Activated T-cell treated with anti-CD3 and anti-CD28 coated beads, Interleukin-2, amount 50 U/mL, for 24 hours (primary cell): ENCODE data around the gene SERINC3.
"Not testable (repeated sequence)": the region's sequence is repeated elsewhere in the genome, so short reads cannot be mapped to it uniquely, and the experiment has no call there.

ENCODE experiments used
- DNase-seq: peaks from one replicate; pipeline ENCODE4 v3.0.0-alpha.2; 2020
- H3K27ac Mint-ChIP-seq: 2 replicates; pipeline ENCODE4 v1.8.0; 2020; ENCODE audit warnings: mild to moderate bottlenecking, mixed read lengths
- H3K27me3 Mint-ChIP-seq: 2 replicates; pipeline ENCODE4 v1.8.0; 2020; ENCODE audit warnings: mixed read lengths
- H3K36me3 Mint-ChIP-seq: 2 replicates; pipeline ENCODE4 v1.8.0; 2020; ENCODE audit warnings: low read depth, mixed read lengths
- H3K4me1 Mint-ChIP-seq: 2 replicates; pipeline ENCODE4 v1.8.0; 2020; ENCODE audit warnings: low read depth, mixed read lengths
- H3K4me3 Mint-ChIP-seq: 2 replicates; pipeline ENCODE4 v1.8.0; 2020; ENCODE audit warnings: mild to moderate bottlenecking, moderate library complexity, mixed read lengths
- H3K9me3 Mint-ChIP-seq: 2 replicates; pipeline ENCODE4 v1.8.0; 2020; ENCODE audit warnings: mixed read lengths

The SERINC3 gene

GRCh38 chr20:44472283-44472682 is 49.6 kb downstream of the SERINC3 start:
- H3K9me3 Mint-ChIP-seq, H3K4me3 Mint-ChIP-seq, H3K27ac Mint-ChIP-seq: not testable (repeated sequence)

GRCh38 chr20:44471481-44471882 is 50.4 kb downstream of the SERINC3 start:
- no peak for DNase-seq
- Mint-ChIP-seq H3K27ac (no peak overlapping the region), H3K27me3 (no peaks in the 10 kb centered on the region), H3K4me1 (peaks cover 13% of the 10 kb centered on the region), H3K4me3 (no peak overlapping the region), H3K36me3 (peaks cover 8% of the 10 kb centered on the region), H3K9me3 (no peaks in the 10 kb centered on the region)

More at GRCh38 chr20:44472283-44472682, 49.6 kb downstream of the SERINC3 start:
- not testable (repeated sequence) for DNase-seq, H3K27me3 Mint-ChIP-seq, H3K36me3 Mint-ChIP-seq
- peaks cover 21% of the 10 kb centered on the region for H3K4me1 Mint-ChIP-seq

- no peak overlapping the region for H3K27ac Mint-ChIP-seq
- H3K4me1 Mint-ChIP-seq: peaks cover 6% of the 10 kb centered on the region
- no peak for DNase-seq
- H3K4me3 Mint-ChIP-seq: no peak overlapping the region
- no peaks in the 10 kb centered on the region for H3K36me3 Mint-ChIP-seq
- H3K27me3 Mint-ChIP-seq: no peaks in the 10 kb centered on the region
- no peaks in the 10 kb centered on the region for H3K9me3 Mint-ChIP-seq
These were observed 51.5 kb downstream of the SERINC3 start for GRCh38 chr20:44470327-44470726.

- no peaks in the 10 kb centered on the region for H3K4me1 Mint-ChIP-seq
- H3K36me3 Mint-ChIP-seq: no peaks in the 10 kb centered on the region
- H3K27ac Mint-ChIP-seq: no peak overlapping the region
- DNase-seq: no peak
- no peak overlapping the region for H3K4me3 Mint-ChIP-seq
- H3K9me3 Mint-ChIP-seq: no peaks in the 10 kb centered on the region
- no peaks in the 10 kb centered on the region for H3K27me3 Mint-ChIP-seq
These were observed 53.7 kb downstream of the SERINC3 start for GRCh38 chr20:44468044-44468782.

- Mint-ChIP-seq H3K9me3 (no peaks in the 10 kb centered on the region), H3K36me3 (no peaks in the 10 kb centered on the region), H3K4me1 (no peaks in the 10 kb centered on the region), H3K27me3 (no peaks in the 10 kb centered on the region), H3K27ac (no peak overlapping the region), H3K4me3 (no peak overlapping the region)
- no peak for DNase-seq
These were observed 54.5 kb downstream of the SERINC3 start for GRCh38 chr20:44467289-44467883.

GRCh38 chr20:44465001-44465560 is 56.8 kb downstream of the SERINC3 start:
- H3K27ac Mint-ChIP-seq: no peak overlapping the region
- no peaks in the 10 kb centered on the region for H3K27me3 Mint-ChIP-seq
- H3K36me3 Mint-ChIP-seq: no peaks in the 10 kb centered on the region
- H3K4me3 Mint-ChIP-seq: no peak overlapping the region
- H3K4me1 Mint-ChIP-seq: no peaks in the 10 kb centered on the region
- DNase-seq: no peak
- no peaks in the 10 kb centered on the region for H3K9me3 Mint-ChIP-seq

- Mint-ChIP-seq H3K4me3 (no peak overlapping the region), H3K9me3 (no peaks in the 10 kb centered on the region), H3K27ac (no peak overlapping the region), H3K36me3 (no peaks in the 10 kb centered on the region), H3K27me3 (no peaks in the 10 kb centered on the region), H3K4me1 (no peaks in the 10 kb centered on the region)
- no peak for DNase-seq
These were observed 57.4 kb downstream of the SERINC3 start for GRCh38 chr20:44464514-44464913.

- Mint-ChIP-seq H3K4me3 (no peak overlapping the region), H3K4me1 (no peaks in the 10 kb centered on the region), H3K9me3 (no peaks in the 10 kb centered on the region), H3K27ac (no peak overlapping the region), H3K27me3 (no peaks in the 10 kb centered on the region), H3K36me3 (no peaks in the 10 kb centered on the region)
- DNase-seq: no peak
These were observed 58.4 kb downstream of the SERINC3 start for GRCh38 chr20:44463466-44463865.

GRCh38 chr20:44461803-44462174 is 60.1 kb downstream of the SERINC3 start:
- no peak for DNase-seq
- Mint-ChIP-seq H3K27ac (no peak overlapping the region), H3K4me3 (no peak overlapping the region), H3K27me3 (no peaks in the 10 kb centered on the region), H3K4me1 (no peaks in the 10 kb centered on the region), H3K9me3 (no peaks in the 10 kb centered on the region), H3K36me3 (no peaks in the 10 kb centered on the region)

GRCh38 chr20:44461142-44461802 is 60.6 kb downstream of the SERINC3 start:
- Mint-ChIP-seq H3K9me3 (no peaks in the 10 kb centered on the region), H3K27ac (no peak overlapping the region), H3K36me3 (no peaks in the 10 kb centered on the region), H3K4me1 (no peaks in the 10 kb centered on the region), H3K27me3 (no peaks in the 10 kb centered on the region), H3K4me3 (no peak overlapping the region)
- DNase-seq: no peak

GRCh38 chr20:44460795-44461141 is 61.1 kb downstream of the SERINC3 start:
- Mint-ChIP-seq H3K27ac (no peak overlapping the region), H3K27me3 (no peaks in the 10 kb centered on the region), H3K36me3 (no peaks in the 10 kb centered on the region), H3K4me3 (no peak overlapping the region), H3K4me1 (no peaks in the 10 kb centered on the region), H3K9me3 (no peaks in the 10 kb centered on the region)
- DNase-seq: no peak

GRCh38 chr20:44459271-44459670 is 62.6 kb downstream of the SERINC3 start:
- no peak overlapping the region for H3K4me3 Mint-ChIP-seq
- H3K4me1 Mint-ChIP-seq: no peaks in the 10 kb centered on the region

GRCh38 chr20:44457016-44457415 is 64.9 kb downstream of the SERINC3 start:
- Mint-ChIP-seq H3K4me1 (no peaks in the 10 kb centered on the region), H3K9me3 (no peaks in the 10 kb centered on the region), H3K27ac (no peak overlapping the region), H3K4me3 (no peak overlapping the region), H3K36me3 (no peaks in the 10 kb centered on the region), H3K27me3 (peaks cover 4% of the 10 kb centered on the region)
- DNase-seq: no peak

More at GRCh38 chr20:44459271-44459670, 62.6 kb downstream of the SERINC3 start:
- Mint-ChIP-seq H3K27me3 (no peaks in the 10 kb centered on the region), H3K27ac (no peak overlapping the region), H3K36me3 (no peaks in the 10 kb centered on the region), H3K9me3 (no peaks in the 10 kb centered on the region)
- DNase-seq: no peak

GRCh38 chr20:44456611-44457010 is 65.3 kb downstream of the SERINC3 start:
- Mint-ChIP-seq H3K4me1 (no peaks in the 10 kb centered on the region), H3K27ac (no peak overlapping the region), H3K36me3 (no peaks in the 10 kb centered on the region), H3K27me3 (peaks cover 4% of the 10 kb centered on the region), H3K4me3 (no peak overlapping the region), H3K9me3 (no peaks in the 10 kb centered on the region)
- DNase-seq: no peak

GRCh38 chr20:44455126-44455525 is 66.7 kb downstream of the SERINC3 start:
- Mint-ChIP-seq H3K27ac (no peak overlapping the region), H3K4me3 (no peak overlapping the region), H3K9me3 (no peaks in the 10 kb centered on the region), H3K4me1 (no peaks in the 10 kb centered on the region), H3K27me3 (peaks cover 4% of the 10 kb centered on the region), H3K36me3 (no peaks in the 10 kb centered on the region)
- no peak for DNase-seq
